A549 (cell line): ENCODE results near the gene OSBPL8.

Experiments
- CBX8 ChIP-seq: fragments of 200-600 bp; sonication (generic); IDR thresholded peaks from 2 replicates; pipeline ENCODE4 v1.6.1; 2016
- POLR2A ChIP-seq: IDR thresholded peaks from 2 replicates; pipeline ENCODE4 v1.6.1; 2012; ENCODE audit warnings: mild to moderate bottlenecking, low read length
- ZNF302 ChIP-seq: fragments of 250-450 bp; sonication (Bioruptor Pico); IDR thresholded peaks from 2 replicates; pipeline ENCODE4 v1.9.0; 2021; ENCODE audit warnings: inconsistent platforms, mild to moderate bottlenecking, moderate library complexity
- TF ChIP-seq, protein P1 (sequence below): fragments of >200 bp; sonication (Bioruptor Twin); formaldehyde crosslinking; IDR thresholded peaks from 3 replicates; pipeline ENCODE4 v1.5.1; 2016

DNA sequence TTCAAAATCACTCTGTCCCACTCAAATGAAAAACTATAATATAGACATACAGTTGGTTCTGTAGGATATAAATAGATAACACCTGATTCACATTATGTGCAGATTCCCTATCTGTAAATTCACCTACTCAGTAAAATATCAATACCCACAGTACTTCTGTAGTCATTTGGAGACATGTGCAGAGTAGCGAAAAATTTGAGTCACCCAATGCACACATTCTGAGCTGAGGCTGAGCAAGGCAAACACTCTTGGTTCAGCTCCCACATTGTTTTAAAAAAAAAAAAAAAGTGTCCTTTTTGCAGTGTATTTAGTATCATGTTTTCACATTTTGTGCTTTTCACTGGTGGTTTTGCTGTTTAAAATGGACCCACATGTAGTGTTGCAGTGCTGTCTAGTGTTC, 184.1 kb downstream of the OSBPL8 start:
- TF ChIP-seq, protein P1, sequence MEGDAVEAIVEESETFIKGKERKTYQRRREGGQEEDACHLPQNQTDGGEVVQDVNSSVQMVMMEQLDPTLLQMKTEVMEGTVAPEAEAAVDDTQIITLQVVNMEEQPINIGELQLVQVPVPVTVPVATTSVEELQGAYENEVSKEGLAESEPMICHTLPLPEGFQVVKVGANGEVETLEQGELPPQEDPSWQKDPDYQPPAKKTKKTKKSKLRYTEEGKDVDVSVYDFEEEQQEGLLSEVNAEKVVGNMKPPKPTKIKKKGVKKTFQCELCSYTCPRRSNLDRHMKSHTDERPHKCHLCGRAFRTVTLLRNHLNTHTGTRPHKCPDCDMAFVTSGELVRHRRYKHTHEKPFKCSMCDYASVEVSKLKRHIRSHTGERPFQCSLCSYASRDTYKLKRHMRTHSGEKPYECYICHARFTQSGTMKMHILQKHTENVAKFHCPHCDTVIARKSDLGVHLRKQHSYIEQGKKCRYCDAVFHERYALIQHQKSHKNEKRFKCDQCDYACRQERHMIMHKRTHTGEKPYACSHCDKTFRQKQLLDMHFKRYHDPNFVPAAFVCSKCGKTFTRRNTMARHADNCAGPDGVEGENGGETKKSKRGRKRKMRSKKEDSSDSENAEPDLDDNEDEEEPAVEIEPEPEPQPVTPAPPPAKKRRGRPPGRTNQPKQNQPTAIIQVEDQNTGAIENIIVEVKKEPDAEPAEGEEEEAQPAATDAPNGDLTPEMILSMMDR = no peak
- TF ChIP-seq CBX8 (no peak), POLR2A (no peak), ZNF302 (CRISPR knock-in tag) (no peak)
